WTC11 (cell line): ENCODE measurements around the gene PRKD1.

Experiments
- ATF3 ChIP-seq: sonication (generic); formaldehyde crosslinking; conservative IDR thresholded peaks from 2 replicates; pipeline ENCODE4 v1.8.1; 2022; ENCODE audit warnings: mild to moderate bottlenecking, missing genetic modification reagents
- CBFB ChIP-seq: sonication (generic); formaldehyde crosslinking; IDR thresholded peaks from 2 replicates; pipeline ENCODE4 v1.8.1; 2022; ENCODE audit warnings: mild to moderate bottlenecking, low read depth, missing genetic modification reagents
- CREB1 ChIP-seq: sonication (generic); formaldehyde crosslinking; IDR thresholded peaks from 2 replicates; pipeline ENCODE4 v1.8.0; 2023; ENCODE audit warnings: mild to moderate bottlenecking, missing genetic modification reagents
- CREM ChIP-seq: sonication (generic); formaldehyde crosslinking; IDR thresholded peaks from 2 replicates; pipeline ENCODE4 v1.8.1; 2022; ENCODE audit warnings: mild to moderate bottlenecking, missing genetic modification reagents, moderate library complexity
- CTCF ChIP-seq: fragments of 200-600 bp; IDR thresholded peaks from 2 replicates; pipeline ENCODE4 v1.8.0; 2022; ENCODE audit warnings: antibody characterized with exemption
- FOXJ3 ChIP-seq: sonication (generic); formaldehyde crosslinking; IDR thresholded peaks from 2 replicates; pipeline ENCODE4 v1.9.0; 2021; ENCODE audit warnings: missing genetic modification reagents, mild to moderate bottlenecking, borderline replicate concordance
- KAT7 ChIP-seq: sonication (generic); formaldehyde crosslinking; IDR thresholded peaks from 2 replicates; pipeline ENCODE4 v1.8.1; 2023; ENCODE audit warnings: missing genetic modification reagents, mild to moderate bottlenecking, borderline replicate concordance
- NFYB ChIP-seq: sonication (generic); formaldehyde crosslinking; conservative IDR thresholded peaks from 2 replicates; pipeline ENCODE4 v1.8.0; 2022; ENCODE audit warnings: low read depth, missing genetic modification reagents
- NR3C1 ChIP-seq: sonication (generic); formaldehyde crosslinking; conservative IDR thresholded peaks from 2 replicates; pipeline ENCODE4 v1.8.1; 2023; ENCODE audit warnings: low read depth, mild to moderate bottlenecking, missing genetic modification reagents
- SMAD4 ChIP-seq: sonication (generic); formaldehyde crosslinking; IDR thresholded peaks from 2 replicates; pipeline ENCODE4 v1.8.0; 2022; ENCODE audit warnings: mild to moderate bottlenecking, missing genetic modification reagents
- ZNF121 ChIP-seq: sonication (generic); formaldehyde crosslinking; IDR thresholded peaks from 2 replicates; pipeline ENCODE4 v1.8.0; 2023; ENCODE audit warnings: missing genetic modification reagents
- ZNF263 ChIP-seq: sonication (generic); formaldehyde crosslinking; IDR thresholded peaks from 2 replicates; pipeline ENCODE4 v1.8.1; 2022; ENCODE audit warnings: low read depth, mild to moderate bottlenecking, moderate library complexity, missing genetic modification reagents

- no peak for TF ChIP-seq ZNF121 (CRISPR knock-in tag)
- TF ChIP-seq CTCF: no peak
- no peak for TF ChIP-seq CREM
- no peak for TF ChIP-seq ATF3 (CRISPR knock-in tag)
- TF ChIP-seq FOXJ3 (CRISPR knock-in tag): no peak
- TF ChIP-seq ZNF263 (CRISPR knock-in tag): no peak
- TF ChIP-seq SMAD4: no peak
- TF ChIP-seq KAT7: no peak
- TF ChIP-seq NFYB (CRISPR knock-in tag): no peak
- TF ChIP-seq CREB1 (CRISPR knock-in tag): no peak
- no peak for TF ChIP-seq NR3C1 (CRISPR knock-in tag)
- no peak for TF ChIP-seq CBFB
Observed at GRCh38 chr14:29805415-29806123, 122.1 kb downstream of the PRKD1 start.
